Activated naive CD8-positive, alpha-beta T cell treated with anti-CD3 and anti-CD28 coated beads, Interleukin-2, amount 50 U/mL, for 16 hours (primary cell): ENCODE data around the gene DCUN1D5.

Experiments used
- DNase-seq: peaks from one replicate; pipeline ENCODE4 v3.0.0-alpha.2; 2020; ENCODE audit warnings: low read depth, low spot score

The DCUN1D5 gene

DNA sequence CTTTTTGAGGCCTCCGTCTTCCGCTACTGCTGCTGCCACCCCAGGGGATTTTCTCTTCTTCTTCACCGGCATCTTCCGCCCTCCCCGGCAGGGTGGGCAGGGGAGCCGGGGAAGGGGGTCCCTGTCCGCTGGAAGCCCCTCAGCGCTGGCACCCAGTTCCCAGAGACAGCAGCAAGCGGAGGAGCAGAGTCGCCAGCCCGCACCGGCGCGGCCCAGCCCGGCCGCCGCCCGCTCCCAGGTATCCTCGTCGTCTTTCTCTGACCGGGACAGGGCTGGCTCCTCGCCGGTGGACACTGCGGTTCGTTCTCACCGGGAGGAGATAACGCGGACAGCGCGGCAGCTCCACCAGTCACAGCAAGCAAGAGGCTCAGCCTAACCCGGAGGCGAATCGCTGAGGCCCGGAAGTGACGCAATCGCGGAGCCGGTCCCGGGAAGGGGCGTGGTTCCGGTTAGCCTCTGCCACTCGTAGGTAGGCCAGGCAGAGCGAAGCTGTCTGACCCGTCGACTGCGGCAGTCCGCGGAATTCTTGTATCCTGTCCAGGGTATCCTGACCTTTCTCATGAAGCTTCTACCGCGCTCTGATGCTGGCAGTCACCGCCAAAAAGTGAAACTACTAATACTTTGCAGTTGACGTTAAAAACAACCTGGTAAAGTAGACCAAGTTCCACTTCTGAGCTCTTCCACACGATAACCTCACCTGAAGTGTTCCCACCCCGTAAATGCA, at the start of gene DCUN1D5:
Gene DCUN1D5 (minus strand): TSS at position 360 of the 724 bp plus-strand sequence. CDS start 288 bp downstream, at position 72.
- peak; percentile 85 for DNase-seq

- no peak for DNase-seq
These were observed 33.5 kb upstream of the DCUN1D5 start for GRCh38 chr11:103125462-103125861.

- no peak for DNase-seq
These were observed 22.9 kb upstream of the DCUN1D5 start for GRCh38 chr11:103114836-103115235.

GRCh38 chr11:103112364-103112763, 20.4 kb upstream of the DCUN1D5 start:
- no peak for DNase-seq

GRCh38 chr11:103111400-103111799, 19.4 kb upstream of the DCUN1D5 start:
- DNase-seq: no peak

- no peak for DNase-seq
These were observed 18.4 kb upstream of the DCUN1D5 start for GRCh38 chr11:103110391-103110790.

- no peak for DNase-seq
These were observed 17.9 kb upstream of the DCUN1D5 start for GRCh38 chr11:103109818-103110388.

GRCh38 chr11:103108933-103109817, 17.2 kb upstream of the DCUN1D5 start, which contains the start of gene DYNC2H1:
DYNC2H1 (plus strand) TSS chr11:103109426; CDS start chr11:103109575, 149 bp downstream.
- DNase-seq: peak; percentile 62

DNA sequence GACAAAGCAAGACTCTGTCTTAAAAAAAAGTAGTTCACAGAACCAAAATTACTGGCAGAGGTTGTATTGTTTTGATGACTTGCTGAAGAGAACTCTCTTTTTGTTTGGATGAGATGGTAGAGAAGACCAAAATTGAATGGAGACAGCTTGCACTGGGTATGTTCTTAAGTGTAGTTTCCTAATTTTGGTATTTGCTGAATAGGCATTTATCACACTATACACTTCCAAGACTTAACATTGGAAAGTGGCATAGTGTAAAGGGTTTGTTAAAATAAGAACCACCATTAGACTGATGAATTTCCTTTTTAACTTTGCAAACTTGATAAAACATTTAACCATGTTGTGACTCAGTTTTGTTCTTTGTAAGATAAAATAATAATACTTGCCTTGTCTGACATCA, 5.3 kb upstream of the DCUN1D5 start:
- no peak for DNase-seq

DNA sequence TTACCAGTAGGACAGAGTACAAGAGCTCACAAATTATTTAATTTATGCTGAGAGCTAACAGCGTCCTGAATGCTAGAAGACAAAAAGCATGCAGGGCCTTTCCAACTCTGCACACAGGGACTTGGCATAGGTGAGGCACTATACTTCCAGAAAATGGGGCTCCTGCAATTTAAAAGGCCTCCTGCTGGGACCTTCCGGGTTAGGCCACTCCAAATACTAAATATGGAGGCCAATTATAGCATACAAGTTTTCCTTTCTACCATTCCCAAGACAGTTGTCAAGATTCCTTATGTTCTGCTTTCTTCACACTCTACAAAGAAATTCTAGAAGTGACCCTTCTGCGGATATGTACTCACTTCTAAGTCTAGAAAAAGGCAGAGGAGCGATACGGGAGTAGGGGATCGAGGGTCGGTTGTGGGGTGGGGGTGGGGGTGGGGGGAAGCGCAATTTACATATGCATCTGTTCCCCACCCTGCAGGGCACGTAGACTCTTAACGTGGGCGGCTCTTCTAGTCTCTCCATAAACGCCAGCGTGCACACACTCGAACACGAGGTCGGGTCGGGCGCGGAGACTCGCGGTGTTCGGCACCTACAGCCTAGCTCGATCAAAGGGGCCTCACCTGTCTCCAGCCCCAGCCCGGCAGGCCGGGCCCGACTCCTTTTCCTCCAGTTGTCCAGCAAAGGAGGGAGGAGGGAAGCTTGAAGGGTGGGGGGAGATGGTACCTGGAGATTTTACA, 728 bp downstream of the DCUN1D5 start:
- no peak for DNase-seq

GRCh38 chr11:103086461-103086860, 5.5 kb downstream of the DCUN1D5 start:
- DNase-seq: no peak

- no peak for DNase-seq
These were observed 6.1 kb downstream of the DCUN1D5 start for GRCh38 chr11:103085758-103086365.

DNA sequence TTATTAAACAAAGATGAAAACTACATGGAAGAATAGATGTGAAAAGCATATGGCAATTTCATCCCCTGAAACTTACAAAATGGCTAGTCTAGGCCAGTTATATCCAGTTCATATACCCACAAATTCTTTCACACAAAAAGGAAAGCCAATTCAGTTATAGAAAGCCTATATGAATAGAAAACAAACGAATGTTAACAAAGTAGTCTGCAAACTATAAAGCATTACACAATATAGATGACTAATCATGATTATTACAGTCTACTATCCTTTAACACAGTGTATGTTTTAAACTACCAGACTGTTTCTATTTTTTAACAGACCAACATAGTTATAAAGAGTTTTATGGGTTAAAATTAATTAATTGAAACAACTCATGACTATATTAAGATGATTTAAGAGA, 12.1 kb downstream of the DCUN1D5 start:
- no peak for DNase-seq

- no peak for DNase-seq
These were observed 13.2 kb downstream of the DCUN1D5 start for GRCh38 chr11:103078710-103079109.

- DNase-seq: no peak
These were observed 14.4 kb downstream of the DCUN1D5 start for GRCh38 chr11:103077554-103077953.

DNA sequence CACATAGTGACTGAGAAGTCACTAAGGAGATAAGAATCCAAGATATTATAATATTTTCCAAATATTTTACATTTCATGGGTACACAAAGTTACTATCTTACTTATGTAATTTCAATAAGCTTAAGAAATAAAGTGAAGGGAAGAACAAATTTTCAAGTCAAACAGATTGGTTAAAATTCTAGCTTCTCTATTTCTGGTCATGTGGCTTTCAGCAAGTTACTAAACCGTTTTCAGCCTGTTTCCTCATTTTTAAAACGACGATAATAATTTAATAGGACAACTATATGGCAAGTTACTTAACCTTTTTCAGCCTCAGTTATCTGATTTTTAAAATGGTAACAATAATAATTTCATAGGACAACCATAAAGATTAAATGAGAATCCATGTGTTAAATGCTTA, 15.6 kb downstream of the DCUN1D5 start:
- DNase-seq: no peak

GRCh38 chr11:103071008-103071407, 21.0 kb downstream of the DCUN1D5 start:
- DNase-seq: no peak

GRCh38 chr11:103070142-103070541, 21.8 kb downstream of the DCUN1D5 start:
- DNase-seq: no peak

- no peak for DNase-seq
These were observed 22.6 kb downstream of the DCUN1D5 start for GRCh38 chr11:103069367-103069766.

- DNase-seq: no peak
These were observed 24.8 kb downstream of the DCUN1D5 start for GRCh38 chr11:103067118-103067517.

DNA sequence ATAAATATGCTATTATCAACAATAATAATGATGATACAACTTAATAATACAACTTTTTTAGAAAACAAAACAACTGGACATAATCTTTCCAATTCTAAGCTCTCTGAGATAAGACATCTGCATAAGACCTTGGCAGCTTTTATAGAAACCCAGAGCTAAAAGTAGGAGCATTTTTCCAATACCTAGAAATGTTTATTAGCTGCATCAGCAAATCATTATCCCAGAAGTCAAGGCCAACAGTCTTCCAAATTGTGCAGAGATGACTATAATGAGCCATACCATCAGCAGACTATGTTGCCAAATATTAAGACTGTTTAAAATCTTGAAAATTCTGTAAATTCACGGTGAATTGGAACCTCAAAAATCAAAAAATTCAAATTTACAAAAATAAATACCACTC, 30.3 kb downstream of the DCUN1D5 start:
- DNase-seq: no peak
